ENCODE data around the gene ADD2.

DNA sequence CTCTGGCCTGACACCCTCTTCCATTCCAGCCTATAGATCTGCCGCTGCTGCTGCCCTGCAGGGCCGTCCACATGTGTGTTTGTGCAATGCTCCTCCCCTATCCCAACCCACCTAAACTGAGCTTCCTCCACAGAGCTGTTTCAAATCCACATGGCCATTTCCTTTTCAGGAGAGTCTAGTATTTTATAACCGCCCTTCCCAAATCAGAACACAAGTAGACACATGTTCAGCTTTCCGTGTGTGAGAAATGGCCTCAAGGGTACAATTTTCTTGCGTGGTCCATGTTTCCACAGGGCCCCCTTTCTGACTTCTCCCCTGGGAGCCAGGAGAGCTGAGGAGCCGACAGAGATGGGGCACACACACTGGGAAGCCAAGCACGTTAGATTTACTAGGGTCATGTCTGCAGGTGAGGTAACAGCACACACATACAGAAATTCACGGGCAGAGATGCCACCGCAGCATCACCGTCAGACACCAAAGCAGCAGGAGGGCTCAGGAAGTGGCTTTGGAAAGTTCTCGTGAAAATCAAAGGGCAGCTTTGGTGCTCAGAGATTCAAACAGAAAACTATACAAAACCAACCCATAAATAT is 111.5 kb downstream of the ADD2 start:
- TF ChIP-seq NANOG (IDR thresholded peaks at IDR 0.05; ENCODE audit: borderline replicate concordance) = no peak
- TF ChIP-seq, protein P1, sequence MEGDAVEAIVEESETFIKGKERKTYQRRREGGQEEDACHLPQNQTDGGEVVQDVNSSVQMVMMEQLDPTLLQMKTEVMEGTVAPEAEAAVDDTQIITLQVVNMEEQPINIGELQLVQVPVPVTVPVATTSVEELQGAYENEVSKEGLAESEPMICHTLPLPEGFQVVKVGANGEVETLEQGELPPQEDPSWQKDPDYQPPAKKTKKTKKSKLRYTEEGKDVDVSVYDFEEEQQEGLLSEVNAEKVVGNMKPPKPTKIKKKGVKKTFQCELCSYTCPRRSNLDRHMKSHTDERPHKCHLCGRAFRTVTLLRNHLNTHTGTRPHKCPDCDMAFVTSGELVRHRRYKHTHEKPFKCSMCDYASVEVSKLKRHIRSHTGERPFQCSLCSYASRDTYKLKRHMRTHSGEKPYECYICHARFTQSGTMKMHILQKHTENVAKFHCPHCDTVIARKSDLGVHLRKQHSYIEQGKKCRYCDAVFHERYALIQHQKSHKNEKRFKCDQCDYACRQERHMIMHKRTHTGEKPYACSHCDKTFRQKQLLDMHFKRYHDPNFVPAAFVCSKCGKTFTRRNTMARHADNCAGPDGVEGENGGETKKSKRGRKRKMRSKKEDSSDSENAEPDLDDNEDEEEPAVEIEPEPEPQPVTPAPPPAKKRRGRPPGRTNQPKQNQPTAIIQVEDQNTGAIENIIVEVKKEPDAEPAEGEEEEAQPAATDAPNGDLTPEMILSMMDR (conservative IDR thresholded peaks at IDR 0.05; ENCODE audit: low read depth in 2 of 2) = no peak
- TF ChIP-seq, protein P2, sequence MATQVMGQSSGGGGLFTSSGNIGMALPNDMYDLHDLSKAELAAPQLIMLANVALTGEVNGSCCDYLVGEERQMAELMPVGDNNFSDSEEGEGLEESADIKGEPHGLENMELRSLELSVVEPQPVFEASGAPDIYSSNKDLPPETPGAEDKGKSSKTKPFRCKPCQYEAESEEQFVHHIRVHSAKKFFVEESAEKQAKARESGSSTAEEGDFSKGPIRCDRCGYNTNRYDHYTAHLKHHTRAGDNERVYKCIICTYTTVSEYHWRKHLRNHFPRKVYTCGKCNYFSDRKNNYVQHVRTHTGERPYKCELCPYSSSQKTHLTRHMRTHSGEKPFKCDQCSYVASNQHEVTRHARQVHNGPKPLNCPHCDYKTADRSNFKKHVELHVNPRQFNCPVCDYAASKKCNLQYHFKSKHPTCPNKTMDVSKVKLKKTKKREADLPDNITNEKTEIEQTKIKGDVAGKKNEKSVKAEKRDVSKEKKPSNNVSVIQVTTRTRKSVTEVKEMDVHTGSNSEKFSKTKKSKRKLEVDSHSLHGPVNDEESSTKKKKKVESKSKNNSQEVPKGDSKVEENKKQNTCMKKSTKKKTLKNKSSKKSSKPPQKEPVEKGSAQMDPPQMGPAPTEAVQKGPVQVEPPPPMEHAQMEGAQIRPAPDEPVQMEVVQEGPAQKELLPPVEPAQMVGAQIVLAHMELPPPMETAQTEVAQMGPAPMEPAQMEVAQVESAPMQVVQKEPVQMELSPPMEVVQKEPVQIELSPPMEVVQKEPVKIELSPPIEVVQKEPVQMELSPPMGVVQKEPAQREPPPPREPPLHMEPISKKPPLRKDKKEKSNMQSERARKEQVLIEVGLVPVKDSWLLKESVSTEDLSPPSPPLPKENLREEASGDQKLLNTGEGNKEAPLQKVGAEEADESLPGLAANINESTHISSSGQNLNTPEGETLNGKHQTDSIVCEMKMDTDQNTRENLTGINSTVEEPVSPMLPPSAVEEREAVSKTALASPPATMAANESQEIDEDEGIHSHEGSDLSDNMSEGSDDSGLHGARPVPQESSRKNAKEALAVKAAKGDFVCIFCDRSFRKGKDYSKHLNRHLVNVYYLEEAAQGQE (IDR thresholded peaks at IDR 0.05; ENCODE audit: unreplicated experiment) = no peak
- no peak for TF ChIP-seq EZH2 (IDR thresholded peaks at IDR 0.05; ENCODE audit: low read depth, unreplicated experiment)
- TF ChIP-seq EZH2phosphoT487 (IDR thresholded peaks at IDR 0.05; ENCODE audit: unreplicated experiment) = no peak
- no peak; the same call in 1 of the 2 replicates for TF ChIP-seq POLR2AphosphoS5 (IDR thresholded peaks at IDR 0.05; ENCODE audit: low read depth)
- TF ChIP-seq, protein P3, sequence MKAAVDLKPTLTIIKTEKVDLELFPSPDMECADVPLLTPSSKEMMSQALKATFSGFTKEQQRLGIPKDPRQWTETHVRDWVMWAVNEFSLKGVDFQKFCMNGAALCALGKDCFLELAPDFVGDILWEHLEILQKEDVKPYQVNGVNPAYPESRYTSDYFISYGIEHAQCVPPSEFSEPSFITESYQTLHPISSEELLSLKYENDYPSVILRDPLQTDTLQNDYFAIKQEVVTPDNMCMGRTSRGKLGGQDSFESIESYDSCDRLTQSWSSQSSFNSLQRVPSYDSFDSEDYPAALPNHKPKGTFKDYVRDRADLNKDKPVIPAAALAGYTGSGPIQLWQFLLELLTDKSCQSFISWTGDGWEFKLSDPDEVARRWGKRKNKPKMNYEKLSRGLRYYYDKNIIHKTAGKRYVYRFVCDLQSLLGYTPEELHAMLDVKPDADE (IDR thresholded peaks at IDR 0.05) = no peak
- TF ChIP-seq CREB1 (CRISPR knock-in tag; IDR thresholded peaks at IDR 0.05; ENCODE audit: low read depth) = no peak

Measured in GM23338 (cell line).